Neuronal stem cell (in vitro differentiated cells): Measurements from ENCODE around the gene EMX2.
"Not testable (repeated sequence)": the region's sequence is repeated elsewhere in the genome, so short reads cannot be mapped to it uniquely, and the experiment has no call there.

Experiments used
- DNase-seq: peaks from one replicate; pipeline ENCODE4 v3.0.0-alpha.2; 2013; ENCODE audit warnings: low spot score
- H2AFZ ChIP-seq: one replicate; pipeline ENCODE4 v1.6.1; 2013; ENCODE audit warnings: mild to moderate bottlenecking, low read length, inconsistent platforms
- H2AK5ac ChIP-seq: 2 replicates; pipeline ENCODE4 v1.6.1; 2013; ENCODE audit warnings: low read depth, mild to moderate bottlenecking, inconsistent platforms, low read length, moderate library complexity, mixed read lengths
- H2BK120ac ChIP-seq: 2 replicates; pipeline ENCODE4 v1.6.1; 2013; ENCODE audit warnings: low read depth, mild to moderate bottlenecking, inconsistent platforms, low read length, moderate library complexity, mixed read lengths
- H2BK12ac ChIP-seq: one replicate; pipeline ENCODE4 v1.6.1; 2013; ENCODE audit warnings: low read length, inconsistent platforms
- H2BK15ac ChIP-seq: 2 replicates; pipeline ENCODE4 v1.6.1; 2013; ENCODE audit warnings: mild to moderate bottlenecking, low read length, inconsistent platforms, mixed read lengths
- H2BK5ac ChIP-seq: one replicate; pipeline ENCODE4 v1.6.1; 2013; ENCODE audit warnings: inconsistent platforms, mild to moderate bottlenecking, low read length, moderate library complexity
- H3K14ac ChIP-seq: one replicate; pipeline ENCODE4 v1.6.1; 2013; ENCODE audit warnings: low read length, inconsistent platforms
- H3K18ac ChIP-seq: 2 replicates; pipeline ENCODE4 v1.6.1; 2013; ENCODE audit warnings: low read length, inconsistent platforms
- H3K23ac ChIP-seq: 2 replicates; pipeline ENCODE4 v1.6.1; 2013; ENCODE audit warnings: low read depth, mild to moderate bottlenecking, mixed read lengths, low read length, inconsistent platforms; ENCODE audit not compliant: poor library complexity
- H3K27ac ChIP-seq: replicated peaks from 3 replicates; pipeline ENCODE4 v1.5.1; 2013; ENCODE audit warnings: low read length, inconsistent platforms
- H3K27me3 ChIP-seq, 3 experiments: 2 replicates each; pipeline ENCODE4 v1.6.1; 2013; ENCODE audit warnings: low read length in 3 of 3, mild to moderate bottlenecking in 2 of 3, inconsistent platforms in 1 of 3, low read depth in 1 of 3, mixed read lengths in 1 of 3, moderate library complexity in 1 of 3; ENCODE audit not compliant: control insufficient read depth in 3 of 3, insufficient read depth in 3 of 3
- H3K36me3 ChIP-seq, 2 donors: replicated peaks in 1 of 2; 2 replicates each; pipeline ENCODE4 v1.6.1; 2013; ENCODE audit warnings: low read length in 2 of 2; ENCODE audit not compliant: control insufficient read depth in 2 of 2, insufficient read depth in 2 of 2
- H3K4ac ChIP-seq: 2 replicates; pipeline ENCODE4 v1.6.1; 2013; ENCODE audit warnings: inconsistent platforms, mild to moderate bottlenecking, low read length, moderate library complexity
- H3K4me1 ChIP-seq, 2 donors: 1 replicate in 1 of 2; 2 replicates in 1 of 2; pipeline ENCODE4 v1.6.1; 2013; ENCODE audit warnings: low read length in 2 of 2, low read depth in 1 of 2; ENCODE audit not compliant: control insufficient read depth in 2 of 2, insufficient read depth in 1 of 2
- H3K4me2 ChIP-seq: one replicate; pipeline ENCODE4 v1.6.1; 2013; ENCODE audit warnings: mild to moderate bottlenecking, low read length, inconsistent platforms; ENCODE audit not compliant: insufficient read depth, poor library complexity, severe bottlenecking
- H3K4me3 ChIP-seq, 2 donors: 2 replicates each; pipeline ENCODE4 v1.5.1; 2013; ENCODE audit warnings: low read length in 2 of 2, mild to moderate bottlenecking in 2 of 2, inconsistent platforms in 1 of 2, moderate library complexity in 1 of 2
- H3K79me1 ChIP-seq: one replicate; pipeline ENCODE4 v1.6.1; 2013; ENCODE audit warnings: low read depth, mild to moderate bottlenecking, inconsistent platforms, low read length, moderate library complexity
- H3K9ac ChIP-seq: one replicate; pipeline ENCODE4 v1.6.1; 2013; ENCODE audit warnings: mild to moderate bottlenecking, low read depth, low read length, inconsistent platforms; ENCODE audit not compliant: poor library complexity
- H3K9me3 ChIP-seq, 2 donors: replicated peaks in 1 of 2; 2 replicates each; pipeline versions ENCODE3 to v1.6.1; 2013; ENCODE audit warnings: low read length in 2 of 2, mild to moderate bottlenecking in 2 of 2, inconsistent platforms in 1 of 2, low read depth in 1 of 2, mixed read lengths in 1 of 2, moderate library complexity in 1 of 2; ENCODE audit not compliant: control insufficient read depth in 2 of 2, insufficient read depth in 1 of 2
- H4K8ac ChIP-seq: one replicate; pipeline ENCODE4 v1.6.1; 2013; ENCODE audit warnings: low read depth, mild to moderate bottlenecking, inconsistent platforms, low read length, moderate library complexity
- H4K91ac ChIP-seq: one replicate; pipeline ENCODE4 v1.6.1; 2013; ENCODE audit warnings: low read length, low read depth, mild to moderate bottlenecking, inconsistent platforms; ENCODE audit not compliant: poor library complexity
- WGBS, 2 donors: extraction: QIAGEN DNeasy Blood & Tissue Kit; methylation state at CpG; one replicate each; pipeline ENCODE4 v1.1.7; 2013; ENCODE audit warnings: missing lambda C conversion rate in 2 of 2, mixed read lengths in 1 of 2; ENCODE audit not compliant: insufficient read length in 2 of 2, insufficient replicate concordance in 1 of 2; ENCODE audit errors: extremely low coverage in 2 of 2; 5-methylcytosine and 5-hydroxymethylcytosine counted together

EMX2 gene

DNA sequence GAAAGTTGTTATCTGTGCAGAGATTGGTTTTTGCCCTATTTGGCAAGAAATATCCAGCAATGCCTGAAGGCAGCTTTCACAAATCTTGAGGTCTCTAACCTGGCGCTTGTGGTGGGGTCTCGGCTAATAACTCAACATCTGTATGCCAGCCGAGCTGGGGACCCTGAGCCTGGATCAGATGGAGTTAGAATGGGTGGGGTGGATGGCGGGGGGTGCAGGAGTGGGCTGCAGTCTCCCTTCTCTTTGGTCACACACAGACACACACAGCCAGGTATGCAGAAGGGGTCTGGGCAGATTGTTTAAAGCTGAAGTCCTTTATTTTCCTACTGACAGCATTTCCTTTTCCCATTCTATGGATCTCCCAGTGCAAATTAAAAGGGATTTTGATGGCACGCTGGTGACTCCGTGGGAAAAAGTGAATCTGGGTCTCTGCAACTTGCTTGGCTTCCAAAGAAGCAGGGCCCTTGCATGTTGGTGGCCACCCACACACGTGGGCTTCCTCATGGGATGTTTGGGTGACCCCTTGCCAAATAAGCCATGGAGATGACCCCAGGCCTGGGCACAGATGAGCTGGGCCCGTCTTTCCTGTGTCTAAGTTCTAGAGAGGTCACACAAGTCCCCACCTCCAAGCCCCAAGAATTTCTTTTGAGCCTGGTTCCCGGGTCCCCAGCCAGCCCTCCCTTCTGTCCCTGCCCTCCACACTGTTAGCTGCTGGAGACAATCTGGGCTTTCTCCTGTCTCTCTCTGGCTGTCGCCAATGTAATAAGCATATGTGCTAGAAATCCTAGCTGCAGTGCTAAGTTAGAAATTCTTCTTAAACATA lies 39.9 kb upstream of the EMX2 start:
- Histone ChIP-seq H3K4me1 (peaks cover 3 to 23% of the 10 kb centered on the region in 2 donors), H4K91ac (no peak overlapping the region), H3K4ac (no peak overlapping the region), H2BK5ac (no peak overlapping the region), H2BK120ac (no peak overlapping the region), H3K79me1 (no peaks in the 10 kb centered on the region), H3K4me3 (no peak overlapping the region), H3K4me2 (no peak overlapping the region), H3K14ac (no peak overlapping the region), H3K27ac (no peak overlapping the region), H3K9me3 (no peaks in the 10 kb centered on the region), H3K23ac (no peak overlapping the region), H4K8ac (no peak overlapping the region), H2AK5ac (peak overlapping the region; percentile 48), H2BK12ac (no peak overlapping the region), H3K36me3 (no peaks in the 10 kb centered on the region), H3K18ac (peak overlapping the region; percentile 86), H3K9ac (no peak overlapping the region), H2BK15ac (peak overlapping the region; percentile 7), H3K27me3 (peaks cover 0 to 25% (median 0%) of the 10 kb centered on the region in 3 experiments), H2AFZ (peak overlapping the region; percentile 60)
- no peak for DNase-seq
- no CpG with 5 or more reads among the region's 10 CpGs for WGBS, 2 donors

GRCh38 chr10:117503244-117504205 lies 39.0 kb upstream of the EMX2 start:
- Histone ChIP-seq H3K18ac (peak overlapping the region; percentile 5), H4K8ac (no peak overlapping the region), H3K27me3 (peaks cover 0 to 25% (median 0%) of the 10 kb centered on the region in 3 experiments), H3K4me1 (peaks cover 3 to 23% of the 10 kb centered on the region in 2 donors), H3K36me3 (no peaks in the 10 kb centered on the region), H3K9me3 (no peaks in the 10 kb centered on the region), H2AK5ac (peak overlapping the region; percentile 26), H3K4me3 (no peak overlapping the region), H3K27ac (no peak overlapping the region), H3K9ac (no peak overlapping the region), H2BK12ac (no peak overlapping the region), H3K14ac (no peak overlapping the region), H3K4ac (no peak overlapping the region), H3K23ac (no peak overlapping the region), H4K91ac (no peak overlapping the region), H2AFZ (peak overlapping the region; percentile 60), H2BK5ac (no peak overlapping the region), H2BK120ac (no peak overlapping the region), H3K4me2 (no peak overlapping the region), H3K79me1 (no peaks in the 10 kb centered on the region), H2BK15ac (peak overlapping the region; percentile 20)
- no peak for DNase-seq
- no CpG with 5 or more reads among the region's 16 CpGs for WGBS, 2 donors

DNA sequence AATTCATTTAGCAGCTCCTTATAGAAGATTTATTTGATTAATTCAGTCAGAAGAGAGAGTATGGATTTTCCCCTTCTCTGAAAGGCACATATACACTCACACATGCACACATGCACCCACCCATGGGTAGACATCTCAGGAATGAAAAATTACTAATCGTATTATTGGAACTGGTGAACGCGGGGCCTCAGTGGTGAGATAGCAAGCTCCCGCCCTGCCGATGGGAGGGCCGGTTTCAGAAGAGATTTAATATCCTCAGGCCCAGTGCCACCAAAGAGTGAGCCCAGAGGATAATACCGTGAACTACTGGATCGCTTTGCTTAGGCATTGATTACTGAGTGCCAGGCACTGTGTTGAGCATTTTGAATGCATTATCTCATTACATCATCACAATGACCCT lies 38.0 kb upstream of the EMX2 start:
- Histone ChIP-seq H3K18ac (no peak overlapping the region), H3K27me3 (peaks cover 0 to 25% (median 0%) of the 10 kb centered on the region in 3 experiments), H2BK120ac (no peak overlapping the region), H4K91ac (no peak overlapping the region), H2BK5ac (no peak overlapping the region), H3K27ac (no peak overlapping the region), H2BK12ac (no peak overlapping the region), H3K4ac (no peak overlapping the region), H3K14ac (no peak overlapping the region), H3K4me3 (no peak overlapping the region), H3K9me3 (no peaks in the 10 kb centered on the region), H3K36me3 (no peaks in the 10 kb centered on the region), H3K4me1 (peaks cover 3 to 19% of the 10 kb centered on the region in 2 donors), H3K79me1 (no peaks in the 10 kb centered on the region), H3K9ac (no peak overlapping the region), H2AFZ (no peak overlapping the region), H2AK5ac (no peak overlapping the region), H4K8ac (no peak overlapping the region), H3K4me2 (no peak overlapping the region), H2BK15ac (no peak overlapping the region), H3K23ac (no peak overlapping the region)
- WGBS, 2 donors: no CpG with 5 or more reads among the region's 8 CpGs
- no peak for DNase-seq

DNA sequence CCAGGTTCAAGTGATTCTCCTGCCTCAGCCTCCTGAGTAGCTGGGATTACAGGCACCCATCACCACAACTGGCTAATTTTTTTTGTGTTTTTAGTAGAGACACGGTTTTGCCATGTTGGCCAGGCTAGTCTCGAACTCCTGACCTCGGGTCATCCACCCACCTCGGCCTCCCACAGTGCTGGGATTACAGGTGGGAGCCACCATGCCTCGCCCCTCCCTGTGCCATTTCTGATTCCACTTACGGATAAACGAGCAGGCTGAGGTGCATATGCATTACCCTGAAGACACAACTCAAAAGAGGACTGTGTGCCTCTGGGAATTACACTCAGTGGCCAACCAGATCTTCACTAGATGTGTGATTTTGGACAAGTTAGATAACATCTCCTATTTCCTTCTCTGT lies 35.5 kb upstream of the EMX2 start:
- H3K4me3 ChIP-seq, H4K91ac ChIP-seq, H3K9me3 ChIP-seq, H2AK5ac ChIP-seq, H3K79me1 ChIP-seq, H3K27ac ChIP-seq, H3K18ac ChIP-seq, H2BK12ac ChIP-seq, H3K36me3 ChIP-seq, H3K4me2 ChIP-seq, H2AFZ ChIP-seq, H3K4ac ChIP-seq, H3K27me3 ChIP-seq, H2BK5ac ChIP-seq, H3K14ac ChIP-seq, H3K9ac ChIP-seq, H3K23ac ChIP-seq, H4K8ac ChIP-seq, H2BK120ac ChIP-seq, H2BK15ac ChIP-seq, DNase-seq: not testable (repeated sequence)
- WGBS, 2 donors: no CpG with 5 or more reads among the region's 7 CpGs
- peaks cover 3 to 10% of the 10 kb centered on the region in 2 donors for H3K4me1 ChIP-seq
